HG03460 (cell line): ENCODE measurements around the gene OPA1.

Experiments
- ATAC-seq: cut with Tn5 transposase; IDR thresholded peaks from one replicate; pipeline ENCODE4 v1.9.1; 2021; ENCODE audit not compliant: unreplicated experiment

The OPA1 gene

GRCh38 chr3:193734737-193735366, 141.8 kb downstream of the OPA1 start:
- ATAC-seq = no peak

DNA sequence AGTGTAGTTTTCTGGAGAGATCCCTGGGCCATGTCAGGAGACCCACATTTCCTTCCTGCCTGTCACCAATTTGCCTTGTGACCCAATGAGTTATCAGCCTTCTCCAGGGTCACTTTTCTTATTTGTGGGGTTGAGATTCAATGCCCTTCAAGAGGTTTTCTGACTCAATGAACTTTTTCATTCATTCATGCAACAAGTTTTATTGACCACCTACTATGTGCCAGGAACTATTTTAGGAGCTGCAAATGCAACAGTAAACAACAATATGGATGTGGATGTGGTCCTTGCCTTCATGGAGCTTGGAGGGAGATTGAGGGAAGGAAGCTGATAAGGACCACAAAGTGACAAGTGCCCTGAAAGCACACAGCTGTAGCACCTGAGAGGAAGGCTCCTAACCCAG, 142.8 kb downstream of the OPA1 start:
- ATAC-seq = no peak

DNA sequence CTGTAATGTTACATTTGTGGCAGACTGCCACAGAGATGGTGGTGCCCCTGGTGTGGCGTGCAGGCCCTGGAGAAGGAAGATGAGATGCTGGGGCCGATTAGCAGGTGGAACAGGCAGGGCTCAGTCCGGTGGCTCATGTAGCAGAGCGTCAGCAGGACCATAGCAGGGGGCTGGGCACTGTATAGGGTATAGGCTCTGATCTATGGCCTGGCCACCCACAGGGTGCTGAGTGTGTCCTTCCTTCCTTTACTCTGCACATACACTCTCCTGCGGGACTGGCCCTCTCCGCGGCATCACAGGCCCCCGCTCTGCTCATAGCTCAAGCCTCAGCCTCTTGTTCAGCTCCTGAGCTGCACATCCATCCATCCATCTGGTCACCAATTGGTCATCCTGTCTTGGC, 143.6 kb downstream of the OPA1 start:
- ATAC-seq = no peak

GRCh38 chr3:193737191-193737751, 144.3 kb downstream of the OPA1 start:
- ATAC-seq = no peak

- no peak for ATAC-seq
Observed at GRCh38 chr3:193742628-193743027, 149.6 kb downstream of the OPA1 start.

DNA sequence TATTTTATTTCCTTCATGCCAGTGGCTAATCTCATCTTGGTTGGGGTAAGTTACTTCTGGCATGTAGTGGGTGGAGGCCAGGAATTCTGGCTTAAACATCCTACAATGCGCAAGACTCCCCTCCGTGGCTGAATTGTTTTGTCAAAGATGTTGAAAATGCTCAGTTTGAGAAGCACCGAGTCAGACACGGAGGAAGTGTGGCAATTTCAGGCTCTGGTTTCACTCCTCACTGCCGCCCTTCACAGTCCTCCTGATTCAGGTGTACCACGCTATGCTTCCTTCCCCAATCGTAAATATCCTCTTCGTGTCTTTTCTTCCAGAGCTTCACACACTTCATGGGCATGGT, 150.7 kb downstream of the OPA1 start:
- no peak for ATAC-seq

- no peak for ATAC-seq
Observed at GRCh38 chr3:193744048-193744821, 151.2 kb downstream of the OPA1 start.

GRCh38 chr3:193744822-193745684, 152.0 kb downstream of the OPA1 start:
- ATAC-seq = no peak

DNA sequence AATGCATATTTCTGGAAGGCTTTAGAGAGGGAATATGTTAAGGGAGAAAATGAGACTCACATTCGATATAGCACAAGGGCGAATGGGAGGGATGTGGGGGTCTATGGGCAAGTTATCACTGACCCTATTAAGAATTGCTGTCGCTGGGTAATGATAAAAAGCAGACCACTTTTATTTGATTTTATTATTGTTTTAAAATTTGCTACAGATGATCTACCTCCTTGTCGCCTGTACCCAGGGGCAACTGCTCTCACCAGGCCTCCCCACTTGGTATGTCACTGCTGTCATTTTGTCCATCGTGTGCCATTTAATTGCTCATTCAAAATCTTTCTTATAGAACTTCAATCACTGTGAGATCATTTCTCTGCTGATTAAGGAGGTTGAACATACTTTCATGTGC, 153.8 kb downstream of the OPA1 start:
- ATAC-seq = no peak
